ENCODE measurements around the gene PPARG.

GRCh38 chr3:12465836-12466225 lies 177.0 kb downstream of the PPARG start:
- TF ChIP-seq POLR2A (IDR thresholded peaks at IDR 0.05) (no peak), CTCF (IDR thresholded peaks at IDR 0.05) (no peak), POLR2AphosphoS5 (IDR thresholded peaks at IDR 0.05) (no peak), EP300 (IDR thresholded peaks at IDR 0.05) (no peak)

All from suprapubic skin (tissue), 4 donors.